ENCODE measurements around the gene BHLHE23.

The BHLHE23 gene

DNA sequence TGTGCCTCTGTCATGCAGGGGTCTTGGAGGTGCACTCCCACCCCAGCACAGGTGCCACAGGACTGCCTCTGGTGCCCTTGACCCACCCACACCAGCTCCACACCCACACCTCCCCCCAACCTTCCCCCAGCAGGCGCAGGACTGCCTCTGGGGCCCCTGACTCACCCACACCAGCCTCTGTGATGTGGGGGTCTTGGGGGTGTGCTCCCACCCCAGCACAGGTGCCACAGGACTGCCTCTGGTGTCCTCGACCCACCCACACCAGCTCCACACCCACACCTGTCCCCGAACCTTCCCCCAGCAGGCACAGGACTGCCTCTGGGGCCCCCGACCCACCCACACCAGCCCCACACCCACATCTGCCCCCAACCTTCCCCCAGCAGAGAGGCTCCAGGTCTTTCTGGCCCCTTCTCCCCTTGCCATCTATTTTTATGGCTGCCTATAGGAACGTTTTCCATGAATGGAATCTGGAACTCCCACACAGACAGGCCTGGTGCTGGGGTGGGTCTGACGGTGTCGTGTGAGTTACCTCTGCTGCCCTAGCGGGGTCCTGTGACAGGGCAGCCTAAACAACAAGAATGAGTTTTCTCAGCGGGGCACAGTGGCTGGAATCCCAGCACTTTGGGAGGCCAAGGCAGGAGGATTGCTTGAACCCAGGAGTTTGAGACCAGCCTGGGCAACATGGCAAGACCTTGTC lies 30.8 kb downstream of the BHLHE23 start:
- FAIRE-seq (no peak), DNase-seq (ENCODE audit: low spot score) (no peak)

DNA sequence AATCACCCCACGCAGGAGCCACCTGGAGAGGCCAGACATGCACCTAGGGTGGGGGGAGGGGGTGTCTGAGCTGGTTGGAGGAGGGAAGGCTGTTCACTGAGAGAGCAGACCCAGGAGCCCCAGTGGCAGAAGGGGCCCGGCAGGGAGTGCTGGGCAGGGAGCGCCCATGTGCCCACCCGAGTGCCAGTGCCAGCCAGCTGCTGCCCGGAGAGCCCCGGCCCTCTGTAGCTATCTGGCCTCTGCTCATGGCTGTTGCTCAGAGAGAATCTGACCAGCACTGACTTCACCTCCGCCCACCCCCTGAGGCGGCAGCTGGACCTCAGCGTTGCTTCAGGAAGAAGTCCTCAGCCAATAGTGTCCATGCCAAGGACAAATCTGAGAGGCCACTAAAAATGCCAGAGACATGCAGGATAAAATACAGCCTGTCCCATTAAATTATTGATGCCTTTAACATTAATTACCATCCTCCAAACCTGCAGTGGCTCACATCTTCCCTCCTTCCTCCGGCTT lies 31.5 kb downstream of the BHLHE23 start:
- no peak for DNase-seq (ENCODE audit: low spot score)
- no peak for FAIRE-seq

GRCh38 chr20:62972845-62973745 lies 33.7 kb downstream of the BHLHE23 start:
- FAIRE-seq (no peak), DNase-seq (ENCODE audit: low spot score) (no peak)

DNA sequence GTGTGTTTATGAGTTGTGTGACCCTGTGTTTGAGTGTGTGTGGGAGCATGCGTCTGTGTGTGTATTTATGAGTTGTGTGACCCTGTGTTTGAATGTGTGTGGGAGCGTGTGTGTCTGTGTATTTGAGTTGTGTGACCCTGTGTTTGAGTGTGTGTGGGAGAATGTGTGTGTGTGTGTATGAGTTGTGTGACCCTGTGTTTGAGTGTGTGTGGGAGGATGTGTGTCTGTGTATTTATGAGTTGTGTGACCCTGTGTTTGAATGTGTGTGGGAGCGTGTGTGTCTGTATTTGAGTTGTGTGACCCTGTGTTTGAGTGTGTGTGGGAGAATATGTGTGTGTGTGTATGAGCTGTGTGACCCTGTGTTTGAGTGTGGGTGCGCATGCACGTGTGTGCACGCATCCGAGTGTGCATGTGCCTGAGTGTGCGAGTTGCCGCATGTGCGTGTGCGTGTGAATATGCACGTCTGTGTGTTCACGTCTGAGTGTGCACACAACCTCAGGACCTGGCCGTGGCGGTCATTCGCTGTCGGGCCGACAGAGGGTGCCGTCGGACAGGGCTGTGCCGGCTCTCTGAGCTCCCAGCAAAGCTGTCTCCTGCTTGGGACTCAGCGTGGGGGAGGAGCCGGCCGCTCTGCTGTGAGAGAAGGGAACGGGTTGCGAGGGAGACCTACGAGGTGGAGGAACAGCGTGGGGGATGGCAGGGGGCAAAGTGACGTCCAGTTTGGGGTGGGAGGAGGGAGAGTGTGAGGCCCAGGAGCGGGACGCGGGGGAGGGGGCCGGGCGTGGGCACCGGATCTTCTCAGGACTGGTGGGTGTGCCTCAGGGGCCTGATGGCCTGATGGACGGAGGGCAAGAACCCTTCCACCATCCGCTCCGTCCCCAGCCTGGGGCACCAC lies 34.6 kb downstream of the BHLHE23 start:
- FAIRE-seq, result peak; percentile 98

GRCh38 chr20:62971211-62971949 lies 35.4 kb downstream of the BHLHE23 start:
- peak; percentile 97 for FAIRE-seq

More for the DNA sequence above, 34.6 kb downstream of the BHLHE23 start:
- DNase-seq (ENCODE audit: low spot score), result peak; percentile 98

DNA sequence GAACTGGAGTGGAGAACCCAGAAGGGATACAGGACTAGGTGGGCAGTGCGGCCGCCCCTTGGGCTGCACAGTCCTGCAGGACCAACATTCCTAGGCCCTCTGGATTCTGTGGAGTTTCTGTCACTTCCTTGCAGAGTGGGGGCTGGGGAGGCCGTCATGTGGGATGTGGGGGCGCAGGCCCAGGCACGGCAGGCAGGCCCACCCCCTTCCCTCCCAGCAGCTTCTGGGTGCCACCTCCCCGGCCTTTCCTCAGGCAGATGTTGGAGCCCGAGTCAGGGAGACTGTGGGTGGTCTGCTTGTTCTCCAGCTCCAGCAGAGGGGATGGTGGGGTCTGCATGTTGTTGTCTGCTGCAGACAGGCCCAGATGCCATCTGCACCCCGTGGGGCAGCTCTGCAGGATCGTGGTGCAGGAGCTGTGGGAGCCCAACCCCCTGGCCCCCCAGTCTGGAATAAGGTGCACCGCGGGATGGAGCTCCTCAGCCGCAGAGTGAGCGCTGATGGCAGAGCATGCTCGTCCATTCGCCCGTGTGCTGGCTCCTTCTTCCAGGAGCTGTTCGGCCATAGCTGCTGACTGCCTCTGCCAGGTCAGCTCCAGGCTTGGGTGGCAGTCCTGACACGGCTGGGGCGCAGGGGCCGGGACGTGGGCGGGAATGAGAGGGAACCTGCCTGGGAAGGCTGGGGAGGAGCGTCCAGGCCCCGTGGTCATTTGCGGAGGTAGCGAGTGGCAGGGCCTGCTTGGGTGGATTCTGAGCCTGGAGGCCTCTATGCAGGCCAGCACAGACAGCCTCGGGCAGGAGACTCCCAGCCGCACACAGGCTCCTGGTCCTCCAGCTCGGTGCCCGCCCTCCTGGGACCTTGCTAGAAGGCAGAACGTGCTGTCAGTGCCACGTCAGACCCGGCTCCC lies 36.2 kb downstream of the BHLHE23 start:
- no peak for DNase-seq (ENCODE audit: low spot score)

More at GRCh38 chr20:62971211-62971949, 35.4 kb downstream of the BHLHE23 start:
- DNase-seq (ENCODE audit: low spot score), result no peak

DNA sequence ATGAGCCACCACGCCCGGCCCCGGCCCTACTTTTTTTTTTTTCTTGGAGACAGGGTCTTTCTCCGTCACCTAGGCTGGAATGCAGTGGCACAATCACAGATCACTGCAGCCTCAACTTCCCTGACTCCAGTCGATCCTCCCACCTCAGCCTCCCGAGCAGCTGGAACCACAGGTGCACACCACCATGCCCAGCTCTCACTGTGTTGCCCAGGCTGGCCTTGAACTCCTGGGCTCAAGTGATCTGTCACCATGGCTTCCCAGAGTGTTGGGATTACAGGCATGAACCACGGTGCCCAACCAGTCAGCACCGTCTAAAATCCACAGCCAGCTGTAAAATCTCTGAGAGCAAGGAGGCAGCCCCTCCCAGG lies 36.8 kb downstream of the BHLHE23 start:
- no peak for DNase-seq (ENCODE audit: low spot score)
- no peak for FAIRE-seq

More for the DNA sequence above, 36.2 kb downstream of the BHLHE23 start:
- no peak for FAIRE-seq

- FAIRE-seq (peak; percentile 77), DNase-seq (ENCODE audit: low spot score) (no peak)
These were observed 37.5 kb downstream of the BHLHE23 start for GRCh38 chr20:62969179-62969760.

DNA sequence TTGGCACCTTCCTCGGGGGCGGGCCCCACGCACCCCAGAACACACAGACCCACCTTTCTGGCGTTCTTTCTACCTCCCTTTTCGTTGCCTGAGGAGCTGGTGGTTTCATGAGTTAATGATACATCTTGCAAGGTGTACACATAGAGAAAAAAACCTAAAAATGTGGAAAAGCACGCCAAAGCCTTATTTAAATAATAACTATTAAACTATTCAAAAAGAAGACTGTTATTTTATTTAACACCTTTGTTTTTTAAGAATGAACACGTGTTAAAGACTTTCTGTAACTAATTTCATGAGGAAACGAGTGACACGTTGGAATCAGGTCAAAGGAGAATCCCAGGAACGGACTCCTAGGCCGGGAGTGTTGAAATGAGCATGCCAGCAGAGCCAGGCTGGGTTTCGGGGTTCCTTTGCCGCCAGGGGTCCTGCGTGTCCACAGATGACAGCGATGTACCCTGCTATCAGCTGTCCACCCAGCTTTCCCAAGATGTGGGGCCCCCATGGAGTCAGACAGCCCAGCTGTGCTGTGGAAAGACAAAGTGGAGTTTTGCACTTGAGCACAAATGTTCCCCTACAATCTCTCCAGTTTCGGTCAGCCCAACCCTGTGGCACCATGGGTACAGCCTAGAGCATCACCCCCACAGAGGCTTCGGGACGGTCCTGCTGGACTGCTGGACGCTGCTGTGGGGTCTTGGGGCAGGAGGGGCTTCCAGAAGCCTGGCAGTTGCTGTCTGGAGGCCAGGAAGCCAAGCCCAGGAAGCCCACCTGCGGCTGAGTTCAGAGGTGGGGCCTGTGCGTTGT lies 38.2 kb downstream of the BHLHE23 start:
- no peak for FAIRE-seq
- no peak for DNase-seq (ENCODE audit: low spot score)

DNA sequence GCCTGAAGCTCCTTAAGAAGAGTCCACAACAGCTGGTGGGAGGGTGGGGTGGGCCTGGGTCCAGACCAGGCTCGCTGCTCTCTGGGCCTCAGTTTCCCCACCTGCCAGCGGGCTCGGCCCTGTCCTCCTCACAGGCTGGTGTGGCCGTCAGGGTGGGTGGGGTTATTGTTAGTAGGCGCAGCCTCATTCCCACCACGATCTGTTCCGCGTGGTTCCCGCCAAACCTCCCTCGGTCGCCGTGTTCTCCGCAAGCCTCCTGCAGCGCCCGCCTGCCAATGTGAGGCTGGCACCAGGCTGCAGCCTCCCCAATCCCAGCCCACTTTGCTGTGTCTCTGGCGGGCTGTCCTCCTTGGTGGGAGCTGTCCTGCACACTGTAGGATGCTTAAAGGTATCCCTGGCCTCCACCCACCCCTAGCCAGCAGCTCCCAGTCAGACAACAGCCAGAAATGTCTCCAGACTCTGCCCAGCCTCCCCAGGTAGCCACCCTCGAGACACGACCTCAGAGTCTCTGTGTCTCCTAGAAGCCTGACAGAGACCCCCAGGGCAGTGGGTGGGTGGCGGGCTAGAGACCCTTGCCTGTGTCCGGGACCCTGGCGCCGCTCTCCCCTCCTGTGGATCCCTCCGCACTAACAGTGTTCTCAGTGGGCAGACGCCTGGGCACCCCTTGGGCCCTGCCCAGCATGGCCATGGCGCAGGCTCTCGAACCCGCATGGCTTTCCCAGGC lies 39.0 kb downstream of the BHLHE23 start:
- FAIRE-seq (no peak), DNase-seq (ENCODE audit: low spot score) (no peak)

DNA sequence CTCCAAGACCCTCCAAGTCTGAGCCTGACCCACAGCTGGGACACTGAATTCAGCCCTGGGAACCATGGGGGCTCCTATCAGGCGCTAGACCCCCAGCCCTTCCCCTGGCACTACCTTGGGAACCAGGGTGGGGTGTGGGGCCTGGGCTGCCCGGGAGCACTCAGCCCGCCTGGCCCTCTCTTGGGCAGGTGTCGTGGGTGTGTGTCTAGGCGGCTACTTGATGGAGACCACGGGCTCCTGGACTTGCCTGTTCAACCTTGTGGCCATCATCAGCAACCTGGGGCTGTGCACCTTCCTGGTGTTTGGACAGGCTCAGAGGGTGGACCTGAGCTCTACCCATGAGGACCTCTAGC lies 39.6 kb downstream of the BHLHE23 start:
- FAIRE-seq, result no peak
- DNase-seq (ENCODE audit: low spot score), result no peak

DNA sequence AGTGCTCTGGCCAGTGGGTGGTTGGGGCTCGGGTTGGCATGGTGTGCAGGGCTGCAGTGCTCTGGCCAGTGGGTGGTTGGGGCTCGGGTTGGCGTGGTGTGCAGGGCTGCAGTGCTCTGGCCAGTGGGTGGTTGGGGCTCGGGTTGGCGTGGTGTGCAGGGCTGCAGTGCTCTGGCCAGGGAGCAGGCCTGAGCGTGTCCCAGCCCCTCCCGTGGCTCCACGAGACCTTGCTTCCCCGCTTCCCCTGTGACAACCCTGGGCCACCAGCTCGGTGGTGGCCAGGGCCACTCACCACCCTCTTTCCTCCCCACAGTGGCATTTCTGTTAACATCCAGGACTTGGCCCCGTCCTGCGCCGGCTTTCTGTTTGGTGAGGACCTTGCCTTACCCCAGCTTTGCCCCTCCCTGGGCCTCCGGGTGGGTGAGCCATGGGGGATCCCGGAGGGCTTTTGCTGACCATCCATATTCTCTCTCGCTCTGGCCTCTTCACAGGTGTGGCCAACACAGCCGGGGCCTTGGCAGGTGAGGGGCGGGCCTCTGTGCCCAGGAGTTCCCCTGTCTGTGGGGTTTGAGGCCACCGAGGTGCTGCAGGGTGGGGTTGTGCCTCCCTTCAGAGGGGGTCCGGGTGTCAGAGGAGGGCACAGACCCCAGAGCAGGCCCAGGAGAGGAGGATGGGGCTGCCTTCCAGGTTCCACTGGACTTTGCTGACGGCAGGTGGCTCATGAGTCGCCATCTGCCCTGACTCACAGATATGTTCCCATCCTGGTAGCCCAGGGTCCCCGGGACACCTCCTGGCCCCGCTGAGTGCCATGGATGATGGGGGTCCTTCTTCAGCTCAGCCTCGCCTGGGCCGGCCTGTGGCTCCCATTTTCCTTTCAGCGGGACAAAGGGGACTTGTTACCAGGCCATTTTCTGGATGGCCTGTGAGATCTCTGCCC lies 40.3 kb downstream of the BHLHE23 start:
- DNase-seq (ENCODE audit: low spot score) (no peak), FAIRE-seq (no peak)

DNA sequence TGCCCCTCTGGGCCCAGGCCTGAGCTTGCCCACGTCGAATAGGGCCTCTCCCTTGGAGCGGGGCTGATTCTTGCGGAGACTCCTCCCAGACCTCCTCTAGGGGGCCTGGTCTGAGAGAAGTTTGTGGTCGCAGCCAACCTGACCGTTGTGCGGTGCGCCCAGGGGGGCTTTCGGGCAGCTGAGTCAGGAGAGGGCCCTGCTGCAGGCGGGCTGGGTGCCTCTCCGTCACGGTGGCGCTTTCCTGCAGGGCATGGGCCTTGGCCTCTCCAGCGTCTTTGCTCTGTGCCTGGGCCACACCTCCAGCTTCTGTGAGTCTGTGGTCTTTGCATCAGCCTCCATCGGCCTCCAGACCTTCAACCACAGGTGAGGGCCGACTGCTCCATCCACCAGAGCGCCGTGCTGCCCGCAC lies 41.4 kb downstream of the BHLHE23 start:
- DNase-seq (ENCODE audit: low spot score) (no peak), FAIRE-seq (no peak)

DNA sequence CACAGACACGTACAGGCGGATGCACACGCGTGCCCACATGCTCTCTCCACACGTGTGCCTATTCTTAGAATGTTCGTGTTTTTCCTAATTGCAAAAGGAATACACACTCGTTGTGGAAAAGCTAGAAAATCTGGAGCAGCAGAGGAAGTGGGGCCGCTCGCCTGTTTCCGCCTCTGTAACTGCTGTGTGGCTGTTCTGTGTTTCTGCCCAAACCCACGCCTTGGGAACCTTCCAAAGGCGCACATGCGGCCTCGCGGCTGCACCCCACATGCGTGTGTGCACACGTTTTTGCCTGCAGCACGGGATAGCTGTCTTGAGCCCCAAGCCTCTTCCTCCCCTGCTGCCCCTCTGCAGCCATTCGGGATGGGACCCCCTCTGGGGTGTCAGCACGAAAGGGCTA lies 42.1 kb downstream of the BHLHE23 start:
- no peak for FAIRE-seq
- no peak for DNase-seq (ENCODE audit: low spot score)

GRCh38 chr20:62963614-62964397 lies 43.0 kb downstream of the BHLHE23 start:
- DNase-seq (ENCODE audit: low spot score), result no peak
- FAIRE-seq, result peak; percentile 5
